GM12801 (cell line): ENCODE measurements around the gene IBA57.

Source experiments
- TF ChIP-seq, protein P1 (sequence below): IDR thresholded peaks from one replicate; pipeline ENCODE4 v1.5.1; 2011; ENCODE audit warnings: control low read depth; ENCODE audit not compliant: insufficient read length; ENCODE audit errors: extremely low read depth

The IBA57 gene

DNA sequence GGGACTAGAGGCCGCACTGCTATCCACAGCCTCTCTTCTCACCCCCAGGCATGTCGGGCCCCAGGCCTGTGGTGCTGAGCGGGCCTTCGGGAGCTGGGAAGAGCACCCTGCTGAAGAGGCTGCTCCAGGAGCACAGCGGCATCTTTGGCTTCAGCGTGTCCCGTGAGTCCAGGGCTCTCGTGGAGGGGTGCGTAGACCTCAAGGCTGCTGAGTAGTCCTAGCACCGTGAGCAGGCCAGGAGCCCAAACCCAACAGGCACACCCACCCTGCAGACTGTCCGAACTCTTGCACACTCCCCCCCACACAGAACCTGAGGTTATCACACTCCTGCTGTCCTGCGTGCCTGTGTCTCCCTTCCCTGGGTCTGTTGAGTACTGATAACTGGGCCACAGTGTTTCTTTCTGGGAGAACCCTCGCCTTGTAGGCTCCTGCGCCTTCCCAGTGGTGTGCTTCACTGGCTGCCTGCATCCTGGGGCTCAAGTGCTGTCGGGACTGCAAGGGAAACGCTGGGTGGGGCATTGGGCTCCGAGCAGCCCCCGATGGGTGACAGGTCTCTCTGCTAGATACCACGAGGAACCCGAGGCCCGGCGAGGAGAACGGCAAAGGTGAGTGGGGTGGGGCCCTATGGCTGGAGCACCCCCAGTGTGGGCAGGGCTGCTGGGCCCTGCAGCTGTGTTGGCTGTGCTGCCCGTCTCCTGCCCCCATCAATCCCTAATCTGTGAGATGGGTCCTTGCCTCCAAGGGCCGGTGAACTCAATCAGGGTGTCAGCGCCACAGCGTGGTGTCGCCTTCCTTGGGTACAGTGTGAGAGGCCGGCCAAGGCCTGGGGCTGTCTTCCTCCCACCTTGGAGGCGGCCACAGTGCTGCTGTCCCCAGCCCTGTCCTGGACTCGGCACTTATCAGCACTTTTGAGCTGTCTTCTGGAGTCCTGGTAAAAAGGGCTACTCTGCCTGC, 19.9 kb upstream of the IBA57 start:
- TF ChIP-seq, protein P1, sequence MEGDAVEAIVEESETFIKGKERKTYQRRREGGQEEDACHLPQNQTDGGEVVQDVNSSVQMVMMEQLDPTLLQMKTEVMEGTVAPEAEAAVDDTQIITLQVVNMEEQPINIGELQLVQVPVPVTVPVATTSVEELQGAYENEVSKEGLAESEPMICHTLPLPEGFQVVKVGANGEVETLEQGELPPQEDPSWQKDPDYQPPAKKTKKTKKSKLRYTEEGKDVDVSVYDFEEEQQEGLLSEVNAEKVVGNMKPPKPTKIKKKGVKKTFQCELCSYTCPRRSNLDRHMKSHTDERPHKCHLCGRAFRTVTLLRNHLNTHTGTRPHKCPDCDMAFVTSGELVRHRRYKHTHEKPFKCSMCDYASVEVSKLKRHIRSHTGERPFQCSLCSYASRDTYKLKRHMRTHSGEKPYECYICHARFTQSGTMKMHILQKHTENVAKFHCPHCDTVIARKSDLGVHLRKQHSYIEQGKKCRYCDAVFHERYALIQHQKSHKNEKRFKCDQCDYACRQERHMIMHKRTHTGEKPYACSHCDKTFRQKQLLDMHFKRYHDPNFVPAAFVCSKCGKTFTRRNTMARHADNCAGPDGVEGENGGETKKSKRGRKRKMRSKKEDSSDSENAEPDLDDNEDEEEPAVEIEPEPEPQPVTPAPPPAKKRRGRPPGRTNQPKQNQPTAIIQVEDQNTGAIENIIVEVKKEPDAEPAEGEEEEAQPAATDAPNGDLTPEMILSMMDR, result no peak

DNA sequence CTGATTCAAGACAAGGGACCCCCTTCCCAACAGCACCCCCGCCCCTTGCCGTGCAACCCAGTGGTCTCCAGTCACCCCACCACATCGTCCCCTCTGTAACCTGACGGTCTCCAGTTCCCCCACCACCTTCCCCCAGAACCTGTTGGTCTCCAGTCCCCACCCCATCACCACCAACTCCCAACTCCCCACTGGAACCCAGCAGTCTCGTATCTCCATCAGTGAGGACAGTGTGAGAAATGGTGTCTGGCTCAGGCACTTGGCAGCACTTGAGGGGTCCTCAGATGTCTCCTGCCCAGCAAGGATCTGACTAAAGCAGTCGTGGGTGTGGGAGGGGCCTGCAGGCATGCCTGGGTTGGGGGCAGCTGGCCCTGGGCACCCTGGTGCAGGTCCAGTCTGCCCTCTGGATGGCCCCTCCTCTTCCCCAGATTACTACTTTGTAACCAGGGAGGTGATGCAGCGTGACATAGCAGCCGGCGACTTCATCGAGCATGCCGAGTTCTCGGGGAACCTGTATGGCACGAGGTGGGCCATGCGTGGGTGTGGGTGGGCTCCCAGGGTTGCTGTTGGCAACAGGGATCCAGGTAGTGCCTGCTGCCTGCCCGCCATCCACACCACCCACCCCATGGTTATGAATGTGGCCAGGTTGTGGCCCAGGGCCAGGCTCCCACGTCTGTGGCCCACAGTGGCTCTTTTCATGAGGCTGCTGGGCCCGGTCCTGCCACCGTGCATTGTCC, 19.0 kb upstream of the IBA57 start:
- TF ChIP-seq, protein P1, result no peak

DNA sequence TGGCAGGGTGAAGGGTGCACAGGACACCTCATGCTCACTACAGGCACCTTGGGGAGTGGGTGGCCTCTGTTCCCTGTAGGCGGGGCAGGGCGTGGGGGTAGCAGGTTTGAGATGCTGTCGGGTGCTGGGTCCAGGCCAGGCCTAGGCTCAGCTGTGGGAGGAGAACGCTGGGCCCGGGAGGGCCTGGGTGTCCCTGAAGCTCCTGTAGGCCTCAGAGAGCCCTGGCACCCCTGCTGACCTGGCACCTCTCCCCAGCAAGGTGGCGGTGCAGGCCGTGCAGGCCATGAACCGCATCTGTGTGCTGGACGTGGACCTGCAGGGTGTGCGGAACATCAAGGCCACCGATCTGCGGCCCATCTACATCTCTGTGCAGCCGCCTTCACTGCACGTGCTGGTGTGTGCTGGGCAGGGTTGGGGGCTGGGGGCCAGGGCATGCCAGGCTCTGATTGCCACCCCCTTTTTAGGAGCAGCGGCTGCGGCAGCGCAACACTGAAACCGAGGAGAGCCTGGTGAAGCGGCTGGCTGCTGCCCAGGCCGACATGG, 18.4 kb upstream of the IBA57 start:
- TF ChIP-seq, protein P1, result no peak

DNA sequence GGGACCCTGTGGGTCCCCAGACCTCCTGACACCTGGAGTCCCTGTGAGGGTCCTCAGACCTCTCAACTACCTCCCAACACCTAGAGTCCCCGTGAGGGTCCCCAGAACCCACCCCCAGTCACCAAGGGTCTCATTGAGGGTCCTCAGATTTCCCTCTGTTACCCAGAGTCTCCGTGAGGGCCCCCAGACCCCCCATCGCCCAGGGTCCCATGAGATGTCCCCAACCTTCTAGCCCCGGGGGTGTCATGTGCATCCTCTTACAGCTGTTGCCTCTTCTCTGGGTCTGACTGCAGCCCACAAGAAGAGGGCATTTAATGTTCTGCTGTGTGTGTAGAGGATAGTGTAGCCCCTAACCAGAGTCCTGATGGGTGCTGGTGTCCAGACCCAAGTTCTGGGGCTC, 17.8 kb upstream of the IBA57 start:
- TF ChIP-seq, protein P1, result no peak

DNA sequence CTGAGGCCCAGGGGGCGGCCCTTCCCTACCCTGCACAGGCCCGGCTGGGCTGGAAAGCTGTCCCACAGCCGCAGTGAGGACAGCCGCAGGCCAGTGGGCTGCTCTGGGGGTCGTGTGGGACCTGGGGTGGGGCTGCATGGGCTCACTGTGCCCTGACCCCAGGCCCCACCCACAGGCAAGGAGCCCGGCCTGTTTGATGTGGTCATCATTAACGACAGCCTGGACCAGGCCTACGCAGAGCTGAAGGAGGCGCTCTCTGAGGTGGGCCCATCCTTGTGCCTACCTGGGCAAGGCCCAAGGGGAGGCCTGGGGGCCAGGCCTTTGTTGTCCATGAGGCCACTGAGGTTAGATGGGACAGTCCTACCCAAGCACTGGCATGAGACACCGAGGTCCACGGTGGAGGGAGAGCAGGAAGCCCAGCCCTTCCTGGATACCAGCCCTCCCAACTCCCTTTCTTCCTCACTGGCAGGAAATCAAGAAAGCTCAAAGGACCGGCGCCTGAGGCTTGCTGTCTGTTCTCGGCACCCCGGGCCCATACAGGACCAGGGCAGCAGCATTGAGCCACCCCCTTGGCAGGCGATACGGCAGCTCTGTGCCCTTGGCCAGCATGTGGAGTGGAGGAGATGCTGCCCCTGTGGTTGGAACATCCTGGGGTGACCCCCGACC, 17.3 kb upstream of the IBA57 start:
- TF ChIP-seq, protein P1, result no peak

DNA sequence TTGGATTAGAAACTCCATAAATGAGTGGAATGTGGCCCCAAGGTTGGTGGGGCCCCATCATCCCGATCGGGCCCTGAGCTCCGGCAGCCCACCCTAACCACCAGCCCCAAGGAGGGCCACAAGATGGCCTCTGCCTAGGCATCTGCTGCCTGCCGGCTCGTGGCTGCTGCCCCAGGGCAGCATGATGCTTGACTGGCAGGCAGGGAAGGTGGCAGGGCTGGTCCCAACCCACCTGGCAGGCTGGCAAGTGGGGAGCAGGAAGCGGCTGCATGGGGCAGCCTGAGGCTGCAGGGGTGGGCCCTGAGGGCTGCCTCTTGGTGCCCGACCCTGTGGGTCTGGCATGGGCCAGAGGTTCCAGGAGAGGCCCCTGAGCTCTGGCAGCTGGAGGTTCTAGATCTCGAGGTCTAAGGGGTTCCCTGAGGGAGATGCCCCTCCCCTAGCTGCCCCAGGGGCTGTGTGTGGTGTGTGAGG, 16.6 kb upstream of the IBA57 start:
- TF ChIP-seq, protein P1, result no peak
